ENCODE data around the gene CCNL1. TPM values are rescaled to one million over a fixed set of nuclear protein-coding genes. Genes with fewer than 3 reads are reported as not detected.

CCNL1 gene
- total RNA-seq, 2 donors from 2014 or later = 260 to 288 TPM

DNA sequence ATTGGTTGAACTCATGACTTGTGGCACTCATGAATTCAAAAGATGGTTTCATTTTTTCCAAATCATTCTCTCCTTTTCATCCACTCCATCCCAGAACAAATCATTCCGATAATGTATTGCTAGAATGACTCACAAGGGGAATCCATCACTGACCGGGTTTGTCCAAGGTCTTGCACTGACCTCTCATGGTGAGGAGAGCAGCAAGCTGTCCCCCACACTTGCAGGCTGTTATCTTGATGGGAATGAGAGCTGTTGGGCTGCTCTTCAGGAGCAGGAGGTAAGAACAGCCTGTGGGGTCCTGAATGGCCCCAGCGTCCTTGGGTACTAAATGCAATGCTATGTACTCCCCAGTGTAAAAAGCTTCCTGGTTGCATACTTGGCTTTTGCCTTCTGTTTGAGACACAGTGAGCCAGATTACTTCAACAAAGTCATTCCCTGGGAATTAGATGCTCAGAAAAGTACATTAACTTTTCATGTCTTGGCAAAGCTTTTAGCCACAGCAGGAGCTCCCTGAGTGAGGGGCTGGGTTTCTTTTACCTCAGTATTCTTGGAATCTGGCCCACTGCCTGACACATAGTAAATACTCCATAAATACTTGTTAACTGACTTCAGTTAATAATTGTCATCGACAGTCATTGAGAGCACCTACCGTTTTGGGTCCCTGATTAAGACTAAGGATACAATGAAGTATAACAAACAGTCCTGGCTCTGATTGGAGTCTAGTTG, 24.1 kb downstream of the CCNL1 start:
- Mint-ChIP-seq H3K27ac (peak overlapping the region; percentile 45 to 77), H3K9me3 (no peaks in the 10 kb centered on the region), H3K36me3 (peaks cover 0 to 6% of the 10 kb centered on the region in 2 donors)
- ATAC-seq = no peak
- DNase-seq (ENCODE audit: low spot score in 2 of 2) = no peak

DNA sequence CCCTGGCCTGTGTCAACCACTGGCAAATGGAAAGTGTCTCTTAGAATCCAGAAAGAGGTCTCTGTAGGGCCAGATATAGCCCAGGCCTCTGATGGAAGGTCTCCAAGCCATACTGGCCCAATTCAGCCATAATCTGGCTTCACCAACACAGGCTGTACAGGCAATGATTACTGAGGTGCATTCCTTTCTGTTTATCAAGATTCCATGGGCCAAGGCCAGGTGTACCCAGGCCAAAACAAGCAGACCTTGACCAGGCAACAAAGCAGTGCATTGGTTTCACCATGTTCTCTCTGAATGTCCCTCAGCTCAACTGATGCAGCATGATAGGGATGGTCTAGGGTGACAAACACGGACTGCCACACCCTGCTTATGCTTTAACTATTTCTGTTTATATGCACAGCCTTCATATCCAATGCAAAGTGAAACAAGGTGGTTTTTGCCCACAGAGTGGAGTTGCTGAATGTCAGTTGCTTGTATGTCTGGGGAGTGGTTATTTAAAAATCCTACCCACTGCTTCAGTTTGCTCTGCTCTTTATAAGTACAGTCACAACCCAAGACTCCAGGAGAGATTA, 25.2 kb downstream of the CCNL1 start:
- no peak for DNase-seq (ENCODE audit: low spot score in 2 of 2)
- peak in 1 of 2 donors; percentile 15 for ATAC-seq
- Mint-ChIP-seq H3K9me3 (no peaks in the 10 kb centered on the region), H3K36me3 (peaks cover 0 to 6% of the 10 kb centered on the region in 2 donors), H3K27ac (peak overlapping the region in 1 of 2 donors; percentile 35)

DNA sequence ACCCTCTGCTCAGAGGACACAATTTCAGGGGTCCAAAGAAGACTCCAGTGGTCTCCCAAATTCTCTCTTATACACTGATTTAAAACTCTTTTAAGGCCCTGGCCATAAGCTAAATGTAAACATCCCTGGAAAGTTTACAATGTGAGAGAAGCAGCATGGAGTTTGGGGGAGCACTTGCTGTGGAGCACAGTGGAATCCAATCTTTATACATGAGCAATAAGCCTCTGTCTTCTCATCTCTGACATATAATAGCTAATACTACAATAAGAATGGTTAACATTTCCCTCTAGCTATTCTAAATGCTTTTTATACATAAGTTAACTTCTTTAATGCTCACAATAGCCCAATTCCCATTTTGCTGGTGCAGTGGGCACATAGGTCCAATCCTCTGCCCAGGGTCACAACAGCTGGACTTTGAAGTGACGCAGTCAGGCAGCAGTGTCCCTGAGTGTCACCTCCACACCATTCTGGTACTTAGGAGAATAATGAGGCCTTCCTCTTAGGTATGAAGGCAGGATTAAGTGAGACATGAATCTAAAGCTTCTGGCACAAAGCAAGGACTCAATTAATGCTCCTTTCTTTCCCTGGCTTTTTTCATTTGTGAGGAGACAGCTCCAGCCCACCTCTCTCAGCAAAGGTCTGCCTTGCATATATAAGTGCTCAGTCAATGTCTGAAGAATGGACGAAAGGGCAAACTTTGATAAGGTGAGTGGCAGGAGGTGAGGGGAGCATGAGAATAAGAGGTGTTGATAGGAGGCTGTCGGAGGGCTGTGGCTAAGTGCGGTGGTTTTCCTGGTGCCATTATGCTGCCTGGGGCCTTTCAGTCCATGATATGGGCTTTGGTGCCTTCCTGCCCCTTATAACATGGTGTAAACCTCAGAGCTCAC, 26.3 kb downstream of the CCNL1 start:
- Mint-ChIP-seq H3K36me3 (peaks cover 0 to 6% of the 10 kb centered on the region in 2 donors), H3K9me3 (no peaks in the 10 kb centered on the region)
- no peak for DNase-seq (ENCODE audit: low spot score in 2 of 2)

DNA sequence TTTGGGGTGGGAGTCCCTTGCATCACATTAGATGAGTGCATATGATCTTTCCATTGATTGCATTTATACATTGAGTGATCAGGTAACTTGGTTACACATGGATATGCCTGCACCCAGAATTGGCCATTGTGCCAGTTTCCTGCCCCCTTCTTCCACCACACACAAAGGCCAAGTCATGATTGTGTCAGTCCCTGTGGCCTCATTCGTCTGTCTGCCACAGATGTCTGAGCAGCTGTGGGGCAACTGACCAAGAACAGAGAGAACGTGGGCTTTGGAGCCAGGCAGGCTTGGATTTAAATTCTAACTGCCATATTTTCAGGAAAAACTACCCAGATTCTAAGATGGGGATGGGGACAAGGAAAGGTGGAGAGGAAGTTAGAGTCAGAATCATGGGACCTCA, 27.0 kb downstream of the CCNL1 start:
- peak overlapping the region in 1 of 2 donors; percentile 59 for H3K27ac Mint-ChIP-seq
- H3K36me3 Mint-ChIP-seq = peaks cover 0 to 5% of the 10 kb centered on the region in 2 donors
- DNase-seq (ENCODE audit: low spot score in 2 of 2) = no peak
- no peaks in the 10 kb centered on the region for H3K9me3 Mint-ChIP-seq
- no peak for ATAC-seq

More for the DNA sequence above, 26.3 kb downstream of the CCNL1 start:
- peak overlapping the region in 1 of 2 donors; percentile 59 for H3K27ac Mint-ChIP-seq
- no peak for ATAC-seq

DNA sequence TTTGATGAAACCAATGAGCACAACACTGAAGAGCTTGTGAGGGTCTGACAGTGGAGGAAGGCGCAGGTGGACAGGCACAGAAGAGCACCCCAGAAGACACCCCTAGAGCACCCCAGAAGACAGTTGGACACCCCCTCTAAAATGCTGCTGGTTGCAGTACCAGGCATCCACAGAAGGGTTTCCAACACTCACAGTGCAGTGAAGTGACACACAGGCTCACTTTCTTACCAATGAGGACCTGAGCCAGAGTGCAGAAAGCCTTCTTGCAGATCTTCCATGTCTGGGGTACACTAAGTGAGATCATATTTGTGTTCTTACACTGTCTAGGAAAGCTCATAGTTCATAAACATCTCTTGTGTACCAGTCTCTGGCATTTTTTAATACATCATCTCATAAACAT, 27.6 kb downstream of the CCNL1 start:
- Mint-ChIP-seq H3K36me3 (peaks cover 0 to 8% of the 10 kb centered on the region in 2 donors), H3K9me3 (no peaks in the 10 kb centered on the region), H3K27ac (peak overlapping the region in 1 of 2 donors; percentile 98)
- DNase-seq (ENCODE audit: low spot score in 2 of 2) (no peak), ATAC-seq (no peak)

DNA sequence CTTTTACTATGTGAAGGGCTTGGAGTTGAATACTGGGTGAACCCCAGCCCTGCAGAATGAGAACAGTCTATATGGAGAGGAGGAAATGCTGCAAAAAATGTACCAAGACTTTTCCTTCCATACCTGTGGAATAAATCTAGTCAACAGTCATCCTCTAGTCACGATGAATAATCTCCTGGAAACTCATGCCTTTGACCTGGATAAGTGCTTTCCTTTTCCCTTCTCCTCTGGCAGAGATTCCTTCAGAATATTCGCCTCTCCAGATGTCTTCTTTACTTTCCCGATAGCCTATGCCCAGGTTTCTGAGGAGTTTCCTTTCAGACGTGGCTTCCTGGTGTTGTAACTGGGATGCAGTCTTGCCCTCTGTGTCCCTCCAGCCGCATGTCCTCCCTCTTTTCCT, 28.1 kb downstream of the CCNL1 start:
- peaks cover 0 to 8% of the 10 kb centered on the region in 2 donors for H3K36me3 Mint-ChIP-seq
- DNase-seq (ENCODE audit: low spot score in 2 of 2) (no peak), ATAC-seq (no peak)
- H3K9me3 Mint-ChIP-seq = no peaks in the 10 kb centered on the region
- peak overlapping the region in 1 of 2 donors; percentile 98 for H3K27ac Mint-ChIP-seq

DNA sequence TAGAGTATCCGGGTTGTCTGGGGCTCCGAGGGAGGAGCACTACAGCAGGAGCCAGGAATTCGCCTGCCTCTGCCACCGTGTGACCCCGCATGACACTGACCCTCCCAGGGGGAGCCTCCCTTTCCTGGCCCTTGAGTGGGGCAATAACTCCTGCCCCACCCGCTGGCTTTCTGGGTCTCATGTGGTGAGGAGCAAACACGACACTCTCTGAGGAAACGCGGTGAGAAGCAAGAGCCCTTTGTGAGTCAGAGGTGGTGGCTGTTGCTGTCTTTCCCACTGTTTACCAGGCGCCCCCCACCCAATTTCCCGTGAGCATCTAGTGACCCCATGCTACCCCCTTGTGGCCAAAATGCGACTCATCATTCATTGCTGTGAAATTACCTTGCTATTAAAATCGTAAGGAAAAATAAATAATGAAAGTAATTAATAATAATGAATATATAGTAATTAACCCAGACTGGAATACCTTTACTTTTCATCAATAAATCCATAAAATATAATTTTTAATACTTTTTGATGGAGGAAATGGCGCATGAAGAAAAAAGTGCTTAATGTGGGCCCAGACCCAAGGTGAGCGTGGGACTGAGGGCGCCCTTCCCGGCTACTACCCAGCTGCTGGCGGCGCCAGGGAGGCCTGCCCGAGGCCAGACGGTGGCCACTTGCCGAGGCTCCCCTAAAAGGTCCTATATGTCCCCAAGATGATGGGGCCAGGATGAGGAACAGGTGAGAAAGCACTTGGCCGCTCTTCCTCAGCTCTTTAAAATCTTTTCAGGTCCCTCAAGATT, 29.3 kb downstream of the CCNL1 start:
- Mint-ChIP-seq H3K36me3 (peaks cover 0 to 8% of the 10 kb centered on the region in 2 donors), H3K27ac (peak overlapping the region; percentile 96 to 98), H3K9me3 (no peaks in the 10 kb centered on the region)
- peak; percentile 32 to 48 for ATAC-seq
- DNase-seq (ENCODE audit: low spot score in 2 of 2) = peak; percentile 73 to 83

DNA sequence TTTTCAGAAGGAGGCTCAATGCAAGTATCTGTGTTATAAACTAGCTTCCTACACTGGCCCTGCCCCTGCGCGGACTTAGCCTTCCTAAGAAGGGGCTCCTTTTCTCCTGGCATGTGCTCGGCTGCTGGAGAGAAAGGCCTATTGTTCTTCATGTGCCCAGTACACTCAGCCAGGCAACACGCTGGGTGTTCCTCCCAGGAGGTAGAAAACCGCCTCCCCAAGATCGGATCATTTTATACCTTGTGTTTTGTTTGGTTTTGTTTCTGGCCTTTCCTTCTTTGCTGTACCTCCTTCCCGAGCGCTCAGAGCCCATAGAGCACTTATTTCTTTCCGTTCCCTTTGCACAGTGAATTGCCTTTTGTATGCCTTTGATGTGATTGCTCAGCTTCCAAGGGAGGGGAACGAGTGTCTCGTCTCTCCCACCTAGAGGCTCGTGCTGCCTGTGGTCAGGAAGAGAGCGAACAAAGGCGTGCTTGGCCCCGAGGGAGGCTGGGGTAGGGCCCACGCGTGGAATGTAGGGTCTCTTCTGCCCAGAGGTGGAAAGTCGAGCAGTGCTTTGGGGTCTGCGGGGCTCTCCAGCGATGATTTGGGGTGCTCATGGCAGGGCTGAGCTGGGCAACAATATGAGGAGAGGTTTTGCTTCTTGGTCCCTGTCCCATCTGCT, 30.0 kb downstream of the CCNL1 start:
- Mint-ChIP-seq H3K36me3 (peaks cover 0 to 8% of the 10 kb centered on the region in 2 donors), H3K9me3 (no peaks in the 10 kb centered on the region), H3K27ac (peak overlapping the region; percentile 96 to 98)
- peak in 1 of 2 donors; percentile 28 for DNase-seq (ENCODE audit: low spot score in 2 of 2)
- ATAC-seq = peak in 1 of 2 donors; percentile 1

DNA sequence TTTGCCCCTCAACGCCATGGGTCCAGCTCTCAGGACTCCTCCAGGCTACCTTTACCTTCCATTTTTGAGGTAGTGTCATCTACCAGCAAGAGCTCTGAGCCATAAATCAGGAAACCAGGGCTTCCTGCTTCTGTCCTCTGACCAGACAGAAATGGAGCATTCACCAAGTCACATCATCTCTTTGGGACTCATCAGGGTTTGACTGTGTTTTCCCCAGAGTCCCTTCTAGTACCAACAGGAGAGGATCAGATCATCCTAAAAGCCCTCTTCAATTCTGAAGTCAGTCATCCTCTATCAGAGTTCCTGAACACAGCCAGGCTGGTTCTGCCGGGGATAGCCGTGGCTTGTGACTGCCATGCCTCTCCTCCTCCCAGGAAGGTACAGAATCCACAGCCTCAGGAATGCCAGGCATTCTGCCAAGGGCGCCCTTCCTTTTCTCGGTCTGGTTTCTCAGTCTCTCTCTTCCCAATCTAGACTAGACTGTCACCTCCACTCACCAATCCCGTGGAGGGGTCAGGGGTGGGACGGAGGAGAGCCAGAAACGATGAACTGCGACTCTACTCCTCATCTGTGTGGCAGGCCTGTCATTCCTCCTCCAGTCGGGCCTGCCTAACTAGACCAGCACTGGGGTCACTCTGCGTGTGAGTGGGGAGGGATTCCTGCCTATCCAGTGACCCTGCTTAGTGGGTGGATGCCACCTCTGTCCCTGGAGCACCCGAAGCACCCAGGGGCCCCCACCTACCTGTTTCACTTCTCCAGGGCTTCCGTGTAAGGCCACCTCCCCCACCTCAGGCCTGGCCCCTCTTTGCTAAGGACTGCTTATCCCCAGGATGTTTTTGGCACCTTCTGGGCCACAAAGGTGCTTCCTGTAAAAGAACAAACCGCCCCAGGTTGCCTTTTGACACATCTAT, 30.9 kb downstream of the CCNL1 start:
- peak; percentile 55 to 73 for DNase-seq (ENCODE audit: low spot score in 2 of 2)
- Mint-ChIP-seq H3K27ac (peak overlapping the region; percentile 96 to 98), H3K9me3 (no peaks in the 10 kb centered on the region), H3K36me3 (peaks cover 0 to 8% of the 10 kb centered on the region in 2 donors)
- ATAC-seq = peak; percentile 39

DNA sequence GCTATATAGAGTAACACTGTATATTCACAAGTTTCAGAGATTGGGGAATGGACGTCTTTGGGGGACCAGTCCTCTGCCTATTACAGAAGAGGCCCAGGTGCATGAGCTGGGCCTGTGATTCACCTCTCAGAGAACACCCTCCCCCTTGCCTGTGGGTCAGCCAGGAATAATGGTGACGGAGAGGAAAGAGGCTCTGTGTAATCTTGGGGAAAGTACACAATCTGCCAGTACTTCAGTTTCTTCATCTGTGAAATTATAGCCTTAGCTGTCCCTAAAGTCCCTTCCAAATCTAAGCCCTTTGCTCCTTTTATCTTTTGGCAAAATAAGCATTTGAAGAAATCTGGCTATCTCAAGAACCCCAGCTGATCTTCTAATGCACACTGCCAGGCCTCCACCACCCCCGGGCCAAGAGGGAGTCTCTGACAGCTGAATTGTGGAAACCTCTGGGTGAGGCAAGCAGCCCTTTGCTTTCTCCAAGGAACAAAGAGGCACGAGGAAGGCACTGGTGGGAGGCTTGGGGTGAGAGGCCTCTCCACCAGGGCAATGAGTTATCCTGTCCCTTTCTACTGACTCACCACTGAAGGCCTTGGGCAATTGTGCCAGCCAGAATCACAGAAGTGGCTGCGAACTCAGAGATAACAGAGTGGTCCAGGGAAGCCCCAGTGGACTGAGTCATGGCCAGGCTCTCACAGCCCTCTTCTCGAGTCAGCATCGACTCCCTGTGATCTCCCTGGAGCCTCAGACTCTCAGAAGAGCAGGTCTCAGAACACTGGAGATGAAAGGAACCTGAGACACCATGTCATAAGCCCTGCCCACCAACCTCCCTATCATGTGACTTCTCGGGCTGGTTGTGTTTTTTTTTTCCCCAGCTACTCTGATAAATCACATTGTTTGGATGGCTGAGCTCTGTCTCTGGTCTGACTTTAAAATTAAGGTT, 31.8 kb downstream of the CCNL1 start:
- H3K9me3 Mint-ChIP-seq = no peaks in the 10 kb centered on the region
- H3K27ac Mint-ChIP-seq = peak overlapping the region; percentile 96 to 98
- ATAC-seq = peak; percentile 89 to 91
- peaks cover 0 to 8% of the 10 kb centered on the region in 2 donors for H3K36me3 Mint-ChIP-seq
- DNase-seq (ENCODE audit: low spot score in 2 of 2) = peak; percentile 69 to 94

DNA sequence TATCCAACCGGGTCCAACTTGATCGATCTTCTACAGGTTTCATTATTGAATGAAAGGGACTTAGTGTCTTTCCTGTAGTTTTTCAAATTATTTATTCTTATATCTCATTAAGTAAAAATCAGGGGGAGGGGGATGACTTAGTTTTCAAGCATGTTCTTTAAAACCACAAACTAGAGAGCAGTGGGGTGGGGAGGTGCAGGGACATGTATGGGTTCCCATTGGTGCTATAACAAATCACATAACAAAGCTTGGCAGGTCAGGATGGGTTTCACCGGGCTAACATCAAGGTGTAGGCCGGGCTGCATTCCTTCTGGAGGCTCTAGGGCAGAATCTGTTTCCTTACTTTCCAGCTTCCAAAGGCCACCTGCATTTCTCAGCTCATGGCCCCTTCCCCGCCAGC, 32.7 kb downstream of the CCNL1 start:
- Mint-ChIP-seq H3K27ac (peak overlapping the region in 1 of 2 donors; percentile 98), H3K36me3 (peaks cover 0 to 8% of the 10 kb centered on the region in 2 donors), H3K9me3 (no peaks in the 10 kb centered on the region)
- ATAC-seq (no peak), DNase-seq (ENCODE audit: low spot score in 2 of 2) (no peak)

DNA sequence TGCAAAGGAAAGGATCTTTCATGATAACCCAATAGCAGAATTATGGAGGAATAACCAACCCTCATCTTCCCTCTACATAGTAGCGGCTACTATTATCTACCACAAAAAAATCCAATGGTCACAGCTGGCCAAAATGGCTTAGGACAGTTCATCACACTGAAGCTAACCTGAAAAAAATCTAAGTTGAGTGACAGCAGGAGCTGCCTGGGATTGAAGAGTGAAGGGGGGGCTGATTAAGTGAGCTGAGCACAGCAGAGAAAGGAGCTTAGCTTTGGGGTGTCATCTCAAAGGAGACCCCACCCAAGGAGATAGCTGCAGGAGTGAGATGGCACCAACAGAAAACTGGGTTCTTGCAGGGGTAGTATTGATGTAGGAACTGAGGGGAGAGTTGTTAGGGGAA, 33.6 kb downstream of the CCNL1 start:
- H3K9me3 Mint-ChIP-seq = no peaks in the 10 kb centered on the region
- DNase-seq (ENCODE audit: low spot score in 2 of 2) (no peak), ATAC-seq (no peak)
- H3K36me3 Mint-ChIP-seq = peaks cover 0 to 8% of the 10 kb centered on the region in 2 donors
- peak overlapping the region in 1 of 2 donors; percentile 0 for H3K27ac Mint-ChIP-seq

DNA sequence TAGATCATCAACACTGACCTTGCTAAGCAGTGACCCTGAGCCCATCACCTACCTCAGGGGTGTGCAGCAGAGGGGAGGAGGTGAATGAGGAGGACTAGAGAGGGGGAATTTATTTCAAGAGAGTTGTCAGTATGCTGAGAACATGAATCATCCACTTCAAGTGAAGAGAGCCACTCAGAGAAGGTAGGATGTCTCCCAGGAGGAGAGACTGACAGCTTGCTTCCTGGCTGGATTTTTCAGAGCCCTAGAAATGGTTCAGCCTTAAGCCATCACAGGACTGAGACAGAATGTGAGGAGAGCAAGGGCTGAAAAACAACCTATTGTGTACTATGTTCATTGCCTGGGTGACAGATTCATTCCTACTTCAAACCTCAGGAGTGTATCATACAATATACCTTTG, 34.8 kb downstream of the CCNL1 start:
- Mint-ChIP-seq H3K36me3 (peaks cover 0 to 8% of the 10 kb centered on the region in 2 donors), H3K9me3 (no peaks in the 10 kb centered on the region), H3K27ac (no peak overlapping the region)
- DNase-seq (ENCODE audit: low spot score in 2 of 2) (no peak), ATAC-seq (no peak)

DNA sequence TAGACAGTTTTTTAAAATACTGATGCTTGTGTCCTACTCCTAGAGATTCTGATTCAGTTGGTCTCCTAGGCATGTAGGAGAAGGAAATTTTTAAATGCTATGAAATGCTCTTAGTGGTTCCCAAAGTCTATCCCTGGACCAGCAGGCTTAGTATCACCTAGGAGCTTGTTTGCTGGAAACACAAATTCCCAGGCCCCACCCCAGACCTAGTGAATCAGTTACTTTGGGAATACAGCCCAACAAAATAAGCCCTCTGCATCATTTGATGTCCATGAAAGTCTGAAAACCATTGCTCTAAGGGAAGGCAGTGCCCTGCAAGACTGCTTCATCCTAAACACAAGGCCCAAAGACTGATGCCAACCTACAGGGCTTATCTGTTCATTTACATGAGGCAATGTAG, 36.3 kb downstream of the CCNL1 start:
- no peak for ATAC-seq
- H3K27ac Mint-ChIP-seq = no peak overlapping the region
- no peak for DNase-seq (ENCODE audit: low spot score in 2 of 2)
- H3K9me3 Mint-ChIP-seq = no peaks in the 10 kb centered on the region
- H3K36me3 Mint-ChIP-seq = peaks cover 0 to 15% of the 10 kb centered on the region in 2 donors

Data from activated naive CD4-positive, alpha-beta T cell treated with anti-CD3 and anti-CD28 coated beads, Interleukin-2, amount 50 U/mL, for 72 hours (primary cell).